Thymus (tissue), 11 donors: ENCODE measurements around the gene SMURF2. TPM values are rescaled to one million over a fixed set of nuclear protein-coding genes. Genes with fewer than 3 reads are reported as not detected.
A peak's percentile ranks its signal among the peaks of the same experiment; 100 is the strongest.

Experiments used
- DNase-seq, 9 donors: peaks; one replicate each; pipeline ENCODE4 v3.0.0-alpha.2; 2013; ENCODE audit warnings: low spot score in 9 of 9, low read depth in 6 of 9, missing footprints in 1 of 9
- H3K27ac ChIP-seq, 2 donors: one replicate each; pipeline ENCODE4 v1.5.1; 2013; ENCODE audit warnings: control low read depth in 1 of 2, low read depth in 1 of 2, low read length in 1 of 2, mild to moderate bottlenecking in 1 of 2, moderate library complexity in 1 of 2
- H3K27me3 ChIP-seq, 2 donors: one replicate each; pipeline ENCODE4 v1.5.1; 2013; ENCODE audit warnings: low read length in 1 of 2; ENCODE audit not compliant: control insufficient read depth in 2 of 2, insufficient read depth in 1 of 2
- H3K36me3 ChIP-seq, 2 donors: one replicate each; pipeline ENCODE4 v1.5.1; 2013; ENCODE audit warnings: low read length in 1 of 2, mild to moderate bottlenecking in 1 of 2, moderate library complexity in 1 of 2; ENCODE audit not compliant: control insufficient read depth in 2 of 2, insufficient read depth in 2 of 2
- H3K4me1 ChIP-seq, 2 donors: one replicate each; pipeline ENCODE4 v1.5.1; 2013; ENCODE audit warnings: low read length in 2 of 2; ENCODE audit not compliant: control insufficient read depth in 2 of 2, insufficient read depth in 2 of 2
- H3K4me3 ChIP-seq, 2 donors: one replicate each; pipeline ENCODE4 v1.5.1; 2013; ENCODE audit warnings: low read length in 2 of 2, control low read depth in 1 of 2, mild to moderate bottlenecking in 1 of 2
- H3K9me3 ChIP-seq, 2 donors: one replicate each; pipeline ENCODE4 v1.5.1; 2013; ENCODE audit warnings: low read length in 1 of 2, mild to moderate bottlenecking in 1 of 2; ENCODE audit not compliant: control insufficient read depth in 2 of 2, insufficient read depth in 1 of 2
- WGBS: extraction: QIAGEN DNeasy Blood & Tissue Kit; methylation state at CpG from one replicate; pipeline ENCODE4 v1.1.7; 2013; 5-methylcytosine and 5-hydroxymethylcytosine counted together
- polyA plus RNA-seq: library from polyadenylated mRNA; stranded (reverse); fragments of 200-250 nt; gene quantifications from one replicate; pipeline ENCODE4 v1.2.3, GENCODE V29; 2013
- total RNA-seq: library from RNA; stranded (reverse); fragments of 120-200 nt; gene quantifications from one replicate; pipeline ENCODE4 v1.2.4, GENCODE V29; 2013
- donor health status: healthy.

The SMURF2 gene
- total and polyA plus RNA-seq, 2 donors: 14.1 to 29.7 TPM

- Histone ChIP-seq H3K4me3 (no peak overlapping the region), H3K9me3 (no peaks in the 10 kb centered on the region), H3K4me1 (peaks cover 7 to 19% of the 10 kb centered on the region in 2 donors), H3K27me3 (no peaks in the 10 kb centered on the region), H3K27ac (no peak overlapping the region), H3K36me3 (peaks cover 42 to 68% of the 10 kb centered on the region in 2 donors)
- WGBS: 95% methylated on average over 5 of the region's 5 CpGs
- DNase-seq: no peak
Observed at GRCh38 chr17:64503341-64503740, 158.8 kb downstream of the SMURF2 start.

GRCh38 chr17:64502809-64503208 is 159.3 kb downstream of the SMURF2 start:
- no peaks in the 10 kb centered on the region for H3K27me3 ChIP-seq
- H3K4me3 ChIP-seq: no peak overlapping the region
- H3K36me3 ChIP-seq: peaks cover 42 to 73% of the 10 kb centered on the region in 2 donors
- DNase-seq: no peak
- H3K9me3 ChIP-seq: no peaks in the 10 kb centered on the region
- 93% methylated on average over 2 of the region's 2 CpGs for WGBS
- no peak overlapping the region for H3K27ac ChIP-seq
- H3K4me1 ChIP-seq: peaks cover 7 to 19% of the 10 kb centered on the region in 2 donors

GRCh38 chr17:64502021-64502420 is 160.1 kb downstream of the SMURF2 start:
- H3K27ac ChIP-seq: no peak overlapping the region
- no peaks in the 10 kb centered on the region for H3K9me3 ChIP-seq
- WGBS: 97% methylated on average over 3 of the region's 3 CpGs
- peaks cover 42 to 78% of the 10 kb centered on the region in 2 donors for H3K36me3 ChIP-seq
- no peak for DNase-seq
- H3K4me3 ChIP-seq: no peak overlapping the region
- peaks cover 13 to 24% of the 10 kb centered on the region in 2 donors for H3K4me1 ChIP-seq
- no peaks in the 10 kb centered on the region for H3K27me3 ChIP-seq

- DNase-seq: peak in 1 of 9 donors; percentile 19
- 97% methylated on average over 11 of the region's 11 CpGs for WGBS
- Histone ChIP-seq H3K4me3 (no peak overlapping the region), H3K9me3 (no peaks in the 10 kb centered on the region), H3K27me3 (no peaks in the 10 kb centered on the region), H3K4me1 (peaks cover 14 to 26% of the 10 kb centered on the region in 2 donors), H3K36me3 (peaks cover 45 to 78% of the 10 kb centered on the region in 2 donors), H3K27ac (peak overlapping the region in 1 of 2 donors; percentile 30)
Observed at GRCh38 chr17:64500862-64501765, 161.0 kb downstream of the SMURF2 start.

GRCh38 chr17:64500487-64500859 is 161.6 kb downstream of the SMURF2 start:
- H3K4me1 ChIP-seq: peaks cover 20 to 32% of the 10 kb centered on the region in 2 donors

GRCh38 chr17:64499805-64500486 is 162.2 kb downstream of the SMURF2 start:
- Histone ChIP-seq H3K27me3 (no peaks in the 10 kb centered on the region), H3K4me1 (peaks cover 20 to 36% of the 10 kb centered on the region in 2 donors), H3K4me3 (no peak overlapping the region), H3K36me3 (peaks cover 45 to 76% of the 10 kb centered on the region in 2 donors), H3K9me3 (no peaks in the 10 kb centered on the region), H3K27ac (no peak overlapping the region)
- 97% methylated on average over 6 of the region's 6 CpGs for WGBS
- no peak for DNase-seq

More at GRCh38 chr17:64500487-64500859, 161.6 kb downstream of the SMURF2 start:
- DNase-seq: no peak
- H3K36me3 ChIP-seq: peaks cover 45 to 78% of the 10 kb centered on the region in 2 donors
- 97% methylated on average over 8 of the region's 8 CpGs for WGBS
- no peaks in the 10 kb centered on the region for H3K9me3 ChIP-seq
- no peaks in the 10 kb centered on the region for H3K27me3 ChIP-seq
- peak overlapping the region in 1 of 2 donors; percentile 29 for H3K27ac ChIP-seq
- H3K4me3 ChIP-seq: no peak overlapping the region

GRCh38 chr17:64498308-64499203 is 163.6 kb downstream of the SMURF2 start:
- H3K4me3 ChIP-seq: no peak overlapping the region
- 96% methylated on average over 7 of the region's 7 CpGs for WGBS
- H3K36me3 ChIP-seq: peaks cover 42 to 62% of the 10 kb centered on the region in 2 donors
- DNase-seq: no peak
- H3K9me3 ChIP-seq: no peaks in the 10 kb centered on the region
- peaks cover 16 to 31% of the 10 kb centered on the region in 2 donors for H3K4me1 ChIP-seq
- H3K27me3 ChIP-seq: no peaks in the 10 kb centered on the region
- no peak overlapping the region for H3K27ac ChIP-seq

- DNase-seq: no peak
- peak overlapping the region; percentile 71 to 82 for H3K4me3 ChIP-seq
- H3K36me3 ChIP-seq: peaks cover 45 to 60% of the 10 kb centered on the region in 2 donors
- peaks cover 16 to 28% of the 10 kb centered on the region in 2 donors for H3K4me1 ChIP-seq
- H3K9me3 ChIP-seq: no peaks in the 10 kb centered on the region
- WGBS: 59% methylated on average over 4 of the region's 4 CpGs
- peak overlapping the region; percentile 94 to 96 for H3K27ac ChIP-seq
- H3K27me3 ChIP-seq: no peaks in the 10 kb centered on the region
Observed at GRCh38 chr17:64497565-64498035, 164.5 kb downstream of the SMURF2 start.
